Uterus (tissue), 4 donors: ENCODE data around the gene COPS3. TPM values are rescaled to one million over a fixed set of nuclear protein-coding genes. Genes with fewer than 3 reads are reported as not detected.
"Not testable (repeated sequence)": the region's sequence is repeated elsewhere in the genome, so short reads cannot be mapped to it uniquely, and the experiment has no call there.

Source experiments
- DNase-seq, 2 donors: peaks; one replicate each; pipeline ENCODE4 v3.0.0-alpha.2; 2019 to 2020
- H3K27ac ChIP-seq, 2 donors: fragments of 200-600 bp; sonication (generic); 1 replicate in 1 of 2; 2 replicates in 1 of 2; pipeline ENCODE4 v1.5.1; 2016 to 2018
- H3K27me3 ChIP-seq, 2 donors: fragments of 200-600 bp; sonication (generic); one replicate each; pipeline ENCODE4 v1.5.1; 2018 to 2019; ENCODE audit warnings: control low read depth in 1 of 2
- H3K36me3 ChIP-seq, 2 donors: fragments of 200-600 bp; sonication (generic); one replicate each; pipeline ENCODE4 v1.5.1; 2019; ENCODE audit warnings: control low read depth in 1 of 2
- H3K4me1 ChIP-seq, 2 donors: fragments of 200-600 bp; sonication (generic); one replicate each; pipeline ENCODE4 v1.5.1; 2018 to 2019; ENCODE audit warnings: control low read depth in 1 of 2
- H3K4me3 ChIP-seq, 2 donors: fragments of 200-600 bp; sonication (generic); 1 replicate in 1 of 2; 2 replicates in 1 of 2; pipeline ENCODE4 v1.5.1; 2018 to 2019; ENCODE audit warnings: mild to moderate bottlenecking in 1 of 2
- H3K9me3 ChIP-seq, 2 donors: fragments of 200-600 bp; sonication (generic); one replicate each; pipeline ENCODE4 v1.5.1; 2019; ENCODE audit warnings: control low read depth in 1 of 2
- CTCF ChIP-seq, 4 experiments: fragments of 200-600 bp in 2 of 4; fragments of 450-650 bp in 2 of 4; sonication (generic) in 2 of 4; IDR thresholded peaks; one replicate each; pipeline ENCODE4 v1.5.1; 2016 to 2019; ENCODE audit warnings: antibody characterized with exemption in 4 of 4, mild to moderate bottlenecking in 2 of 4, moderate library complexity in 1 of 4
- POLR2A ChIP-seq, 2 donors: fragments of 450-650 bp; IDR thresholded peaks; one replicate each; pipeline ENCODE4 v1.6.1; 2016; ENCODE audit warnings: antibody characterized with exemption in 2 of 2, mild to moderate bottlenecking in 1 of 2, moderate library complexity in 1 of 2
- intact Hi-C: fragments of 100-400 bp; cut with DNase I; formaldehyde crosslinking; loops from one replicate; pipeline ENCODE4 v1.15.1; 2023; ENCODE audit warnings: low total_unique reads
- total RNA-seq, 4 donors: library from RNA; depleted of rRNA in 3 of 4; stranded (reverse); fragments of >200 nt in 3 of 4; gene quantifications; one replicate each; pipeline versions ENCODE4 v1.1.0 to v1.2.4, GENCODE V29; 2014 to 2023
- donor health status: DM: yes; HTN: yes; CAD: no.

Gene COPS3
- total RNA-seq, 4 donors from 2014 or later = 13.1 to 83.3 (median 49.4) TPM

- intact Hi-C loops = no loop called here
Observed at GRCh38 chr17:17309356-17309755, 28.3 kb upstream of the COPS3 start.

GRCh38 chr17:17305281-17305801 is 24.3 kb upstream of the COPS3 start:
- H3K4me1 ChIP-seq = no peaks in the 10 kb centered on the region
- no peak for DNase-seq
- intact Hi-C loops = no loop called here
- H3K36me3 ChIP-seq = no peaks in the 10 kb centered on the region
- no peak overlapping the region for H3K4me3 ChIP-seq
- H3K27me3 ChIP-seq = no peaks in the 10 kb centered on the region
- no peaks in the 10 kb centered on the region for H3K9me3 ChIP-seq
- no peak overlapping the region for H3K27ac ChIP-seq
- no peak for TF ChIP-seq POLR2A (IDR thresholded peaks at IDR 0.05)
- no peak for TF ChIP-seq CTCF (IDR thresholded peaks at IDR 0.05)

More at GRCh38 chr17:17309356-17309755, 28.3 kb upstream of the COPS3 start:
- H3K4me1 ChIP-seq = no peaks in the 10 kb centered on the region
- DNase-seq = no peak
- H3K4me3 ChIP-seq = no peak overlapping the region
- no peak overlapping the region for H3K27ac ChIP-seq
- H3K27me3 ChIP-seq = no peaks in the 10 kb centered on the region
- H3K36me3 ChIP-seq = no peaks in the 10 kb centered on the region
- TF ChIP-seq CTCF (IDR thresholded peaks at IDR 0.05) (no peak), POLR2A (IDR thresholded peaks at IDR 0.05) (no peak)
- no peaks in the 10 kb centered on the region for H3K9me3 ChIP-seq

- H3K27me3 ChIP-seq = no peaks in the 10 kb centered on the region
- DNase-seq = no peak
- H3K27ac ChIP-seq = no peak overlapping the region
- intact Hi-C loops = no loop called here
- TF ChIP-seq CTCF (IDR thresholded peaks at IDR 0.05) (no peak), POLR2A (IDR thresholded peaks at IDR 0.05) (no peak)
- H3K36me3 ChIP-seq = no peaks in the 10 kb centered on the region
- H3K4me3 ChIP-seq = no peak overlapping the region
- no peaks in the 10 kb centered on the region for H3K9me3 ChIP-seq
- H3K4me1 ChIP-seq = no peaks in the 10 kb centered on the region
Observed at GRCh38 chr17:17304521-17304985, 23.5 kb upstream of the COPS3 start.

GRCh38 chr17:17303847-17304490 is 22.9 kb upstream of the COPS3 start:
- DNase-seq = peak in 1 of 2 donors; percentile 22
- intact Hi-C loops = no loop called here
- Histone ChIP-seq H3K4me1 (no peaks in the 10 kb centered on the region), H3K27me3 (no peaks in the 10 kb centered on the region), H3K36me3 (no peaks in the 10 kb centered on the region), H3K9me3 (no peaks in the 10 kb centered on the region), H3K4me3 (peak overlapping the region; percentile 32 to 70), H3K27ac (peak overlapping the region; percentile 67 to 69)
- TF ChIP-seq POLR2A (IDR thresholded peaks at IDR 0.05) (no peak), CTCF (IDR thresholded peaks at IDR 0.05) (no peak)

- Histone ChIP-seq H3K27me3 (no peaks in the 10 kb centered on the region), H3K4me3 (peak within 1 kb of the TSS; percentile 32 to 70), H3K36me3 (no peaks in the 10 kb centered on the region), H3K4me1 (no peaks in the 10 kb centered on the region), H3K9me3 (no peaks in the 10 kb centered on the region), H3K27ac (peak within 1 kb of the TSS; percentile 67 to 69)
- peak in 1 of 4 experiments; percentile 3 for TF ChIP-seq CTCF (IDR thresholded peaks at IDR 0.05)
- peak; percentile 46 to 60 for TF ChIP-seq POLR2A (IDR thresholded peaks at IDR 0.05)
- intact Hi-C loops = no loop called here
- peak; percentile 59 to 69 for DNase-seq
Observed at GRCh38 chr17:17303010-17303846, 22.2 kb upstream of the COPS3 start, which contains the start of gene NT5M. NT5M (plus strand) TSS chr17:17303373; CDS start chr17:17303551, 178 bp downstream.

GRCh38 chr17:17301659-17302058 is 20.6 kb upstream of the COPS3 start:
- H3K36me3 ChIP-seq, H3K9me3 ChIP-seq, H3K27me3 ChIP-seq, H3K4me3 ChIP-seq, DNase-seq, intact Hi-C loops, H3K4me1 ChIP-seq: not testable (repeated sequence)
- peak overlapping the region in 1 of 2 donors; percentile 48 for H3K27ac ChIP-seq
